Stimulated activated naive CD8-positive, alpha-beta T cell treated with anti-CD3 and anti-CD28 coated beads, Interleukin-15, Interleukin-2, amounts not matched to agents 100 U/mL and 50 U/mL, for 24 hours (primary cell): Measurements from ENCODE around the gene SZT2.

Experiments
- ATAC-seq: fragments of 150-1000 bp; cut with Tn5 transposase; one replicate; pipeline ENCODE4 v1.10.0; 2021
- DNase-seq: peaks from one replicate; pipeline ENCODE4 v3.0.0; 2021

The SZT2 gene

GRCh38 chr1:43423672-43424550, 34.2 kb downstream of the SZT2 start:
- peak; percentile 29 for ATAC-seq
- DNase-seq, result peak; percentile 7

GRCh38 chr1:43425045-43425444, 35.3 kb downstream of the SZT2 start:
- no peak for DNase-seq
- no peak for ATAC-seq

GRCh38 chr1:43426221-43426620, 36.5 kb downstream of the SZT2 start:
- no peak for ATAC-seq
- no peak for DNase-seq

- ATAC-seq (no peak), DNase-seq (no peak)
Measured at GRCh38 chr1:43427524-43427923, 37.8 kb downstream of the SZT2 start.

GRCh38 chr1:43427941-43428340, 38.2 kb downstream of the SZT2 start:
- DNase-seq (no peak), ATAC-seq (no peak)

GRCh38 chr1:43430831-43431230, 41.1 kb downstream of the SZT2 start:
- no peak for DNase-seq
- no peak for ATAC-seq

GRCh38 chr1:43431676-43432075, 42.0 kb downstream of the SZT2 start:
- ATAC-seq, result no peak
- no peak for DNase-seq

GRCh38 chr1:43432171-43432860, 42.6 kb downstream of the SZT2 start:
- no peak for ATAC-seq
- no peak for DNase-seq

- no peak for ATAC-seq
- no peak for DNase-seq
Measured at GRCh38 chr1:43432907-43433306, 43.2 kb downstream of the SZT2 start.

- DNase-seq (no peak), ATAC-seq (no peak)
Measured at GRCh38 chr1:43434256-43434655, 44.6 kb downstream of the SZT2 start.

GRCh38 chr1:43435146-43436145, 45.7 kb downstream of the SZT2 start:
- DNase-seq (no peak), ATAC-seq (no peak)

GRCh38 chr1:43436371-43436770, 46.7 kb downstream of the SZT2 start:
- no peak for DNase-seq
- ATAC-seq, result no peak

GRCh38 chr1:43437031-43437973, 47.6 kb downstream of the SZT2 start:
- no peak for DNase-seq
- ATAC-seq, result no peak

- DNase-seq (no peak), ATAC-seq (no peak)
Measured at GRCh38 chr1:43438006-43438405, 48.3 kb downstream of the SZT2 start.

GRCh38 chr1:43438576-43438952, 48.9 kb downstream of the SZT2 start:
- ATAC-seq, result no peak
- DNase-seq, result no peak

GRCh38 chr1:43438953-43439581, 49.4 kb downstream of the SZT2 start:
- no peak for DNase-seq

GRCh38 chr1:43439781-43440180, 50.1 kb downstream of the SZT2 start:
- no peak for ATAC-seq

More at GRCh38 chr1:43438953-43439581, 49.4 kb downstream of the SZT2 start:
- no peak for ATAC-seq

GRCh38 chr1:43440358-43440757, 50.7 kb downstream of the SZT2 start:
- DNase-seq (no peak), ATAC-seq (no peak)

More at GRCh38 chr1:43439781-43440180, 50.1 kb downstream of the SZT2 start:
- DNase-seq, result no peak

- ATAC-seq (no peak), DNase-seq (no peak)
Measured at GRCh38 chr1:43441166-43441893, 51.6 kb downstream of the SZT2 start.
